Mesenchymal stem cell (in vitro differentiated cells and primary cell): ENCODE measurements around the gene GRAP.

ENCODE experiments used
- DNase-seq: peaks from one replicate; pipeline ENCODE4 v3.0.0-alpha.2; 2013
- H2AFZ ChIP-seq: one replicate; pipeline ENCODE4 v1.6.1; 2013; ENCODE audit warnings: low read depth, mild to moderate bottlenecking, control low read depth, inconsistent platforms, low read length, moderate library complexity
- H2AK5ac ChIP-seq: 2 replicates; pipeline ENCODE4 v1.6.1; 2013; ENCODE audit warnings: low read length, moderate library complexity, mild to moderate bottlenecking, inconsistent platforms; ENCODE audit not compliant: severe bottlenecking
- H2BK120ac ChIP-seq: one replicate; pipeline ENCODE4 v1.6.1; 2013; ENCODE audit warnings: low read depth, mild to moderate bottlenecking, inconsistent platforms, low read length, moderate library complexity
- H2BK12ac ChIP-seq, 2 experiments: one replicate each; pipeline ENCODE4 v1.6.1; 2013; ENCODE audit warnings: inconsistent platforms in 2 of 2, low read length in 2 of 2, mild to moderate bottlenecking in 2 of 2, moderate library complexity in 2 of 2, control low read depth in 1 of 2
- H2BK15ac ChIP-seq: one replicate; pipeline ENCODE4 v1.6.1; 2013; ENCODE audit warnings: mild to moderate bottlenecking, low read depth, inconsistent platforms; ENCODE audit not compliant: poor library complexity, severe bottlenecking
- H2BK5ac ChIP-seq: 2 replicates; pipeline ENCODE4 v1.6.1; 2013; ENCODE audit warnings: low read depth, mild to moderate bottlenecking, low read length, control low read depth, inconsistent platforms; ENCODE audit not compliant: poor library complexity, severe bottlenecking
- H3K14ac ChIP-seq, 2 experiments: one replicate each; pipeline ENCODE4 v1.6.1; 2013; ENCODE audit warnings: inconsistent platforms in 2 of 2, low read length in 2 of 2, control low read depth in 1 of 2, mild to moderate bottlenecking in 1 of 2, moderate library complexity in 1 of 2
- H3K18ac ChIP-seq, 2 experiments: one replicate each; pipeline ENCODE4 v1.6.1; 2013; ENCODE audit warnings: inconsistent platforms in 2 of 2, low read length in 2 of 2, control low read depth in 1 of 2, low read depth in 1 of 2, mild to moderate bottlenecking in 1 of 2
- H3K23ac ChIP-seq, 2 experiments: one replicate each; pipeline ENCODE4 v1.6.1; 2013; ENCODE audit warnings: inconsistent platforms in 2 of 2, low read length in 2 of 2, mild to moderate bottlenecking in 2 of 2, moderate library complexity in 2 of 2, control low read depth in 1 of 2
- H3K27ac ChIP-seq: 2 replicates; pipeline ENCODE4 v1.5.1; 2013; ENCODE audit warnings: mild to moderate bottlenecking, moderate library complexity, low read length, control low read depth, inconsistent platforms; ENCODE audit not compliant: poor library complexity, severe bottlenecking
- H3K27me3 ChIP-seq, 2 experiments: 2 replicates each; pipeline versions ENCODE4 v1.6.1 to v1.7.0; 2013; ENCODE audit warnings: low read length in 2 of 2, mild to moderate bottlenecking in 2 of 2, moderate library complexity in 2 of 2, control low read depth in 1 of 2, inconsistent platforms in 1 of 2; ENCODE audit not compliant: control insufficient read depth in 1 of 2, insufficient read depth in 1 of 2
- H3K36me3 ChIP-seq, 2 experiments: 2 replicates each; pipeline versions ENCODE4 v1.6.1 to v1.7.0; 2013; ENCODE audit warnings: low read length in 2 of 2, control low read depth in 1 of 2, inconsistent platforms in 1 of 2, low read depth in 1 of 2, mild to moderate bottlenecking in 1 of 2; ENCODE audit not compliant: insufficient read depth in 2 of 2, control insufficient read depth in 1 of 2
- H3K4ac ChIP-seq, 2 experiments: one replicate each; pipeline ENCODE4 v1.6.1; 2013; ENCODE audit warnings: inconsistent platforms in 2 of 2, low read length in 2 of 2, mild to moderate bottlenecking in 2 of 2, moderate library complexity in 2 of 2, control low read depth in 1 of 2, low read depth in 1 of 2
- H3K4me1 ChIP-seq: 2 replicates; pipeline ENCODE4 v1.6.1; 2013; ENCODE audit warnings: low read depth, low read length, control low read depth; ENCODE audit not compliant: control insufficient read depth, insufficient read depth
- H3K4me2 ChIP-seq: 2 replicates; pipeline ENCODE4 v1.6.1; 2013; ENCODE audit warnings: low read length, mild to moderate bottlenecking, inconsistent platforms; ENCODE audit not compliant: poor library complexity, severe bottlenecking
- H3K4me3 ChIP-seq, 2 experiments: 2 replicates each; pipeline versions ENCODE4 v1.5.1 to v1.7.0; 2013; ENCODE audit warnings: low read length in 2 of 2, mild to moderate bottlenecking in 2 of 2, control low read depth in 1 of 2, low read depth in 1 of 2; ENCODE audit not compliant: insufficient read depth in 1 of 2
- H3K79me1 ChIP-seq: replicated peaks from 2 replicates; pipeline ENCODE4 v1.6.1; 2013; ENCODE audit warnings: mild to moderate bottlenecking, control low read depth, low read length, inconsistent platforms; ENCODE audit not compliant: poor library complexity, severe bottlenecking
- H3K9ac ChIP-seq: 2 replicates; pipeline ENCODE4 v1.7.0; 2013; ENCODE audit warnings: mild to moderate bottlenecking, low read length, moderate library complexity
- H3K9me3 ChIP-seq: 2 replicates; pipeline ENCODE4 v1.7.0; 2013; ENCODE audit warnings: mild to moderate bottlenecking, low read length; ENCODE audit not compliant: control insufficient read depth
- H4K8ac ChIP-seq: one replicate; pipeline ENCODE4 v1.6.1; 2013; ENCODE audit warnings: inconsistent platforms, mild to moderate bottlenecking, low read length, moderate library complexity
- H4K91ac ChIP-seq: one replicate; pipeline ENCODE4 v1.6.1; 2013; ENCODE audit warnings: mild to moderate bottlenecking, low read length, inconsistent platforms
- WGBS: methylation state at CpG from one replicate; pipeline ENCODE4 v1.1.7; 2013; ENCODE audit warnings: mixed read lengths; 5-methylcytosine and 5-hydroxymethylcytosine counted together

GRAP gene

DNA sequence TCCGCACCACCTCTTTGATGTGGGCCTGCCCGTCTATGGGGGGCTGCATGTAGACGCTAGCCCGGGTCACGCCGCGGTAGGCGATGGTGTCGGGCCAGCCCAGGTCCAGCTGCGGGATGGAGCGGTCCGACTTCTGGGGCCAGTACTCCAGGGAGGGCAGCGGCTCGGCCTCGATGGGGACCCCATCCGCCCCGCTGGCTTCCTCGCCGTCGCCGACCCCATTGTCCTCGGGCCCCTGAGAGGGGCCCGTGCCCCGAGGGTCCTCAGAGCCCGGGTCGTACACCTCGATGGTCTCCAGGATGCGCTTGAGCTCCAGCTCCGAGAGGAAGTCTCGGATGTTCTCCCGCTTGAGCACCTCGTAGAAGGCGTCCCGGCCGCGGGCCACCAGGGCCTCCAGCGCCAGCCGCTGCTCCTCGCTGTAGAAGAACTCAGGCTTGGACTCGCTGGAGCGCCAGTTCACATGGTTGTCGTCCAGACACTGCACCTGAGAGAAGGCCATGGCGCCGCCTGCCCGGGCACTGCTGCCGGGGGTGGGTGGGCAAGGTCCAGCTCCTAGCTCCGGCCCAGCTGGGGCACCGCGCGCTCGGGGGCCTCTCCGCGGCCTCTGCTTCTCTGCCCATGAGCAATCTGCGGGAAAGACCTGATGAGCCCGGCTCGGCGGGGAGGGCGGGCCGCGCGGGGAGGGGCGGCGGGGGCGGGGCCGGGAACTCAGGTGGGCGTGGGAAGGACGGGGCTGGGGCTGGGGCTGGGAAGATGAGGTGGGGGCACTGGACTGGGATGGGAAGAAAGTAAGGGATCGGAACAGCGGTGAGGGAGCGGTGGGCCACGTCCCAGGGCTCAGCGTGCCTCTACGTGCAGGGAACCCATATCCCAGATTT lies 43.0 kb downstream of the GRAP start:
- Histone ChIP-seq H2BK120ac (peak overlapping the region; percentile 39), H3K27me3 (no peaks in the 10 kb centered on the region), H2AK5ac (no peak overlapping the region), H4K91ac (peak overlapping the region; percentile 73), H3K36me3 (peaks cover 3 to 18% of the 10 kb centered on the region in 2 experiments), H3K4me3 (peak overlapping the region; percentile 64 to 77), H3K9me3 (no peaks in the 10 kb centered on the region), H2BK5ac (no peak overlapping the region), H3K14ac (peak overlapping the region in 1 of 2 experiments; percentile 69), H3K4me2 (peak overlapping the region; percentile 86), H3K4me1 (peaks cover 51% of the 10 kb centered on the region), H4K8ac (peak overlapping the region; percentile 87), H2AFZ (peak overlapping the region; percentile 70), H2BK12ac (peak overlapping the region in 1 of 2 experiments; percentile 45), H2BK15ac (peak overlapping the region; percentile 60), H3K9ac (peak overlapping the region; percentile 86), H3K4ac (peak overlapping the region in 1 of 2 experiments; percentile 79), H3K23ac (peak overlapping the region in 1 of 2 experiments; percentile 16), H3K18ac (peak overlapping the region; percentile 23 to 82), H3K79me1 (peaks cover 25% of the 10 kb centered on the region), H3K27ac (peak overlapping the region; percentile 32)
- 23% methylated on average over 57 of the region's 73 CpGs for WGBS
- peak; percentile 41 for DNase-seq

DNA sequence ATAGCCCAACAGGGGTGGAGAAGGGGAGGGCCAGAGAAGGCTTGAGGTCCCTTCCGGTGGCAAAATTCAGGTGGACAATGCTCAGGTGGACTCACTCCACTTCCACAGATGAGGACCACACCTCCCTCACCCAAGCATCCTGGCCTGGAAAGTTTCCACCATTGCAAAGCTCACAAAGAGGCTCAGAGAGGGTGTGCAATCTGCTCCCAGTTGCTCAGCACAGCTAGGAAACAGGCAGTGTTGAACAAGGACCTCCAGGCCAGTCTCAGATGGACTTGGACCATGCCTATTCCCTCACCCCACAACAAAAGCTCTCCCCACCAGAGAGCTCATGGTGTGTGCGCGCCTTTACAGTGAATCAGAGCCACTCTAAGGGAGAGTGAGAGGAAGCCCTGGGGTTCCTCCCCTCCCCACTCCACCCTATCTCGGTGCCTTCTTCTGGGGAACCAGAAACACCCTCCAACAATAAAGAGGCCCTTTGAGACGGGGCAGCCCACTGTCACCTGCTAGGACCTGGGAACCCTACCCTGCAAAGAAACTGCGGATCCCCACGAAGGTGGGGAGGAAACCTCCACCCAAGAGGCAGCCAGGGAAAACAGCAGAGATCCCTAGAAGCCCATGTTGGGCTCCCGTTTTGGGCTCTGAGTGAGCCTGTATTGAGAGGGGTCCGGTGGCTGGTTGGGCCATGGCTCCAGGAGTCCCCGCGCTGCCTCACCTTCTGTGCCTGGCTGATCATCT lies 43.8 kb downstream of the GRAP start:
- Histone ChIP-seq H3K4me3 (peak overlapping the region; percentile 59 to 74), H3K27ac (no peak overlapping the region), H3K9me3 (no peaks in the 10 kb centered on the region), H3K27me3 (no peaks in the 10 kb centered on the region), H2AFZ (no peak overlapping the region), H4K8ac (no peak overlapping the region), H3K23ac (no peak overlapping the region), H2BK120ac (no peak overlapping the region), H3K4me1 (peaks cover 51% of the 10 kb centered on the region), H3K36me3 (peaks cover 3 to 26% of the 10 kb centered on the region in 2 experiments), H3K4ac (no peak overlapping the region), H2AK5ac (no peak overlapping the region), H3K18ac (no peak overlapping the region), H3K4me2 (peak overlapping the region; percentile 59), H2BK15ac (peak overlapping the region; percentile 6), H3K14ac (no peak overlapping the region), H2BK12ac (peak overlapping the region in 1 of 2 experiments; percentile 24), H4K91ac (peak overlapping the region; percentile 23), H3K9ac (peak overlapping the region; percentile 72), H2BK5ac (no peak overlapping the region), H3K79me1 (peaks cover 33% of the 10 kb centered on the region)
- peak; percentile 29 for DNase-seq
- WGBS, result 76% methylated on average over 11 of the region's 11 CpGs

DNA sequence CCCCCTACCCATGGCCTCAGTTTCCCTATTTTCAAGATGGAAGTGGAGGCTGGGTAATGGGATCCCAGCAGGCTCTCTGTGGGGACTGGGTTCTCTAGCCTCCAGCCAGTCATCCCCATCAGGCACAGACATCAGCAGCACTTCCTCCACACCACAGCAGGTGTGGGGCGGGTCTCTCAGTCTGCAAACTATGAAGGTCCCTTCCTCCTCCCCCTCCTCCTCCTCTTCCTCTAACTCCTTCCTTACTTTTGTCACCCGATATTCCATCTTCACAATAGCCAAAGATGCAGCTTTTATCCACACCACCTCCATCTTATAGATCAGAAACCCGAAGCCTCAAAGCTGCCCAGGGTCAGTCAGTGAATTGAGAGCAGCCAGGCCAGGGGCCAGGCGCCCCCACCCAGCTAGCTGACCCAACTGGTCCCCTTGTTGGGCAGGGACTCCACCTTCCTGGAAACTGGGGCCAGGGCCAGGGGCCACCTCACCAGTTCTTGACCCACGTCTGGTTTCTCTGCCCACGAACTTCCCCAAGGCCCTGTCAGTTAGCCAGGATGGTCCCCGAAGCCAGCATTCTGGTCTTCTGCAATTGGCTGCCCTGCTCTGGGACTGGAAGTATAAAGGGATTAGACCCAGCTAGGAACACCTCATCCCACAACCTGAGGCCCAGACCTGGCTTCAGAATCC lies 44.7 kb downstream of the GRAP start:
- Histone ChIP-seq H2BK15ac (no peak overlapping the region), H3K4me2 (peak overlapping the region; percentile 30), H3K9ac (no peak overlapping the region), H2BK120ac (no peak overlapping the region), H4K91ac (no peak overlapping the region), H3K27ac (no peak overlapping the region), H3K4ac (no peak overlapping the region), H3K4me1 (peaks cover 51% of the 10 kb centered on the region), H3K14ac (no peak overlapping the region), H3K79me1 (peaks cover 38% of the 10 kb centered on the region), H2BK5ac (no peak overlapping the region), H3K9me3 (no peaks in the 10 kb centered on the region), H2BK12ac (no peak overlapping the region), H3K4me3 (peak overlapping the region in 1 of 2 experiments; percentile 74), H3K23ac (no peak overlapping the region), H3K36me3 (peaks cover 5 to 33% of the 10 kb centered on the region in 2 experiments), H2AK5ac (no peak overlapping the region), H3K27me3 (no peaks in the 10 kb centered on the region), H2AFZ (no peak overlapping the region), H3K18ac (no peak overlapping the region), H4K8ac (no peak overlapping the region)
- 94% methylated on average over 4 of the region's 7 CpGs for WGBS
- DNase-seq, result no peak
